ENCODE measurements around the gene ZNF468. TPM values are rescaled to one million over a fixed set of nuclear protein-coding genes. Genes with fewer than 3 reads are reported as not detected.
A peak's percentile ranks its signal among the peaks of the same experiment; 100 is the strongest.
"Not testable (repeated sequence)": the region's sequence is repeated elsewhere in the genome, so short reads cannot be mapped to it uniquely, and the experiment has no call there.

The ZNF468 gene
- polyA plus RNA-seq, 1 experiment: 11.1 TPM

GRCh38 chr19:52896431-52897137 is 39.2 kb upstream of the ZNF468 start:
- H3K4me3 ChIP-seq (ENCODE audit: low read depth, low read length): peak overlapping the region; percentile 69
- TF ChIP-seq CTCF (IDR thresholded peaks at IDR 0.05; ENCODE audit: insufficient read depth, low read depth, low read length): no peak
- CTCF ChIA-PET: interaction anchor here (0.7 to 1.3 kb wide), 3 partner anchors 12 to 102 kb away, joined by 3 to 4 read pairs (median 4); no protein-coding TSS in a partner anchor
- no peaks in the 10 kb centered on the region for H3K27me3 ChIP-seq (ENCODE audit: control insufficient read depth, insufficient read depth, low read length)
- no peaks in the 10 kb centered on the region; the same call in 1 of the 2 replicates for H3K36me3 ChIP-seq (ENCODE audit: control insufficient read depth, insufficient read depth, low read length)
- DNase-seq (ENCODE audit: low read depth): no peak
- POLR2A ChIA-PET: no interaction called here

DNA sequence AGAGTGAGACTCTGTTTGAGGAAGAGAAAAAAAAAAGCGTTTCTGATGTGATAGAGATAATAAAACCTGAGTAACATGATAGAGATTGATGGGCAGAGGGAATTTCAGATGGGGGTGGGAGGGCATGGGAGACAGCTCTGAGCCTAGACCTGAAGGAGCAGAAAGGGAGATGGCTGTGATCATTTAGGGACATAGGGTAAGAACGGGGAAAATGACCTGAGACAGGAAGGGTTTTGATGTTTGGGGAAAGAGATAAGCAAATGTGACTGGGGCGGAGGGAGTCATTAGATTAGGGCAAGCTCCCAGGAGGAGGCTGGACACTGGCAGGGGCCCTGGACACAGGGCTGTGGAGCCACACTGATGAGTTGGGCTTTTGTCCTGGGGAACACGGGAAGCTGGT is 33.9 kb upstream of the ZNF468 start:
- Histone ChIP-seq H3K27me3 (ENCODE audit: control insufficient read depth, insufficient read depth, low read length) (no peaks in the 10 kb centered on the region), H3K4me3 (ENCODE audit: low read depth, low read length) (no peak overlapping the region), H3K36me3 (ENCODE audit: control insufficient read depth, insufficient read depth, low read length) (peaks cover 11% of the 10 kb centered on the region)
- DNase-seq (ENCODE audit: low read depth): no peak
- TF ChIP-seq CTCF (IDR thresholded peaks at IDR 0.05; ENCODE audit: insufficient read depth, low read depth, low read length): no peak
- POLR2A ChIA-PET: no interaction called here
- CTCF ChIA-PET: no interaction called here

- CTCF ChIA-PET: no interaction called here
- Histone ChIP-seq H3K4me3 (ENCODE audit: low read depth, low read length) (no peak overlapping the region), H3K36me3 (ENCODE audit: control insufficient read depth, insufficient read depth, low read length) (peaks cover 11% of the 10 kb centered on the region), H3K27me3 (ENCODE audit: control insufficient read depth, insufficient read depth, low read length) (no peaks in the 10 kb centered on the region)
- no peak for TF ChIP-seq CTCF (IDR thresholded peaks at IDR 0.05; ENCODE audit: insufficient read depth, low read depth, low read length)
- POLR2A ChIA-PET: no interaction called here
- no peak for DNase-seq (ENCODE audit: low read depth)
These were observed 32.5 kb upstream of the ZNF468 start for GRCh38 chr19:52889931-52890330.

DNA sequence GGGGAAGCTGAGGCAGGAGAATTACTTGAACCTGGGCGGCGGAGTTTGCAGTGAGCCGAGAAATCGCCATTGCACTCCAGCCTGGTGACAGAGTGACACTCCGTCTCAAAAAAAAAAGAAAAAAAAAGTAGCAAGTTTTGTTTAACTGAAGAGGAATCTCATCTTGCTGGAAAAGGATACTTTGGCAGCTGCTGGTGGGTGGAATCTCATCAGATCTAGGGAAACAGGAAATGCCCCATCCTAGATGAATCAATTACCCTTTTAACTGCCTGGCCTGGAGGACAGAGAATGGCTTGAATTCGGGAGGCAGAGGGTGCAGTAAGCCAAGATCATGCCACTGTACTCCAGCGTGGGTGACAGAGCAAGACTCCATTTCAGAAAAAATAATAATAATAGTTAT is 31.7 kb upstream of the ZNF468 start:
- DNase-seq (ENCODE audit: low read depth): no peak
- ChIA-PET CTCF (no interaction called here), POLR2A (no interaction called here)
- peaks cover 12% of the 10 kb centered on the region for H3K36me3 ChIP-seq (ENCODE audit: control insufficient read depth, insufficient read depth, low read length)
- no peaks in the 10 kb centered on the region for H3K27me3 ChIP-seq (ENCODE audit: control insufficient read depth, insufficient read depth, low read length)
- TF ChIP-seq CTCF (IDR thresholded peaks at IDR 0.05; ENCODE audit: insufficient read depth, low read depth, low read length): no peak
- no peak overlapping the region for H3K4me3 ChIP-seq (ENCODE audit: low read depth, low read length)

GRCh38 chr19:52880895-52881389 is 23.5 kb upstream of the ZNF468 start:
- POLR2A ChIA-PET: no interaction called here
- H3K4me3 ChIP-seq (ENCODE audit: low read depth, low read length): no peak overlapping the region
- H3K36me3 ChIP-seq (ENCODE audit: control insufficient read depth, insufficient read depth, low read length): peaks cover 6% of the 10 kb centered on the region
- TF ChIP-seq CTCF (IDR thresholded peaks at IDR 0.05; ENCODE audit: insufficient read depth, low read depth, low read length): no peak
- no peaks in the 10 kb centered on the region for H3K27me3 ChIP-seq (ENCODE audit: control insufficient read depth, insufficient read depth, low read length)
- DNase-seq (ENCODE audit: low read depth): no peak
- CTCF ChIA-PET: no interaction called here

DNA sequence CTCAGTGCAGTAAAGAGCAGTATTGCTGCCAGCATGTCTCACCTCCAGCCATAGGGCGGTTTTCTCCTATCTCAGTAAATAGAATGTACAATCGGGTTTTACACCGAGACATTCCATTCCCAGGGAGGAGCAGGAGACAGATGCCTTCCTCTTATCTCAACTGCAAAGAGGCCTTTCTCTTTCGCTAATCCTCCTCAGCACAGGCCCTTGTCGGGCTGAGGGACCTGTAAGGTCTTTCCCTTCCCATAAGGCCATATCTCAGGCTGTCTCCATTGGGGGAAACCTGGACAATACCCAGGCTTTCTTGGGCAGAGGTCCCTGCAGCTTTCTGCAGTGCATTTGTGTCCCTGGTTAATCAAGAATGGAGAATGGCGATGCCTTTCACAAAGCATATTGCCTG is 15.6 kb upstream of the ZNF468 start:
- H3K27me3 ChIP-seq (ENCODE audit: control insufficient read depth, insufficient read depth, low read length); CTCF ChIA-PET; DNase-seq (ENCODE audit: low read depth); H3K4me3 ChIP-seq (ENCODE audit: low read depth, low read length); H3K36me3 ChIP-seq (ENCODE audit: control insufficient read depth, insufficient read depth, low read length); POLR2A ChIA-PET: not testable (repeated sequence)
